ENCODE results near the gene TAF11L3.

DNA sequence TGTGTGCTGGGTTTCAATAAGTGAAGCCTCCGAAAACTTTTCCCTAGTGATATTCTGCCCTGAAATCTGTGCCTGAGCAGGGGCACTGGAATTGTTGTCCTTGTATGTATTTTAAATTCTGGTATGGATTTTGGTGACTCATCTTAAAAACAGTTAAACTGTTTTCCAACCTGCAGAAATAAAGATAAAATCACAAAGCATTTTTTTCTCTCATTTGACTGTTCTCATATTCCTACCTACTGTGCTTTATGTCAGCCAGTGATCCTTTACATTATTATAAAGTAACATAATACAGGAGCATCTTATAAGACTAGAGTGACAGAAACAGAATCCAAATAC lies 31.0 kb upstream of the TAF11L3 start:
- no peak for TF ChIP-seq POLR2A (IDR thresholded peaks at IDR 0.05)
- TF ChIP-seq, protein P1, sequence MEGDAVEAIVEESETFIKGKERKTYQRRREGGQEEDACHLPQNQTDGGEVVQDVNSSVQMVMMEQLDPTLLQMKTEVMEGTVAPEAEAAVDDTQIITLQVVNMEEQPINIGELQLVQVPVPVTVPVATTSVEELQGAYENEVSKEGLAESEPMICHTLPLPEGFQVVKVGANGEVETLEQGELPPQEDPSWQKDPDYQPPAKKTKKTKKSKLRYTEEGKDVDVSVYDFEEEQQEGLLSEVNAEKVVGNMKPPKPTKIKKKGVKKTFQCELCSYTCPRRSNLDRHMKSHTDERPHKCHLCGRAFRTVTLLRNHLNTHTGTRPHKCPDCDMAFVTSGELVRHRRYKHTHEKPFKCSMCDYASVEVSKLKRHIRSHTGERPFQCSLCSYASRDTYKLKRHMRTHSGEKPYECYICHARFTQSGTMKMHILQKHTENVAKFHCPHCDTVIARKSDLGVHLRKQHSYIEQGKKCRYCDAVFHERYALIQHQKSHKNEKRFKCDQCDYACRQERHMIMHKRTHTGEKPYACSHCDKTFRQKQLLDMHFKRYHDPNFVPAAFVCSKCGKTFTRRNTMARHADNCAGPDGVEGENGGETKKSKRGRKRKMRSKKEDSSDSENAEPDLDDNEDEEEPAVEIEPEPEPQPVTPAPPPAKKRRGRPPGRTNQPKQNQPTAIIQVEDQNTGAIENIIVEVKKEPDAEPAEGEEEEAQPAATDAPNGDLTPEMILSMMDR (IDR thresholded peaks at IDR 0.05) = no peak
